H9 (cell line): Measurements from ENCODE around the gene DCANP1. TPM values are rescaled to one million over a fixed set of nuclear protein-coding genes. Genes with fewer than 3 reads are reported as not detected.

Experiments used
- DNase-seq: peaks from one replicate; pipeline ENCODE4 v3.0.0-alpha.2; 2017
- H2AFZ ChIP-seq: one replicate; pipeline ENCODE4 v1.6.1; 2013; ENCODE audit warnings: mild to moderate bottlenecking, low read length, control low read depth, moderate library complexity
- H2AK5ac ChIP-seq: 2 replicates; pipeline ENCODE4 v1.6.1; 2013; ENCODE audit warnings: low read length, control low read depth, mixed read lengths; ENCODE audit not compliant: insufficient read length
- H2BK120ac ChIP-seq: one replicate; pipeline ENCODE4 v1.6.1; 2013; ENCODE audit warnings: low read depth, mild to moderate bottlenecking, low read length, control low read depth, inconsistent platforms; ENCODE audit not compliant: poor library complexity, severe bottlenecking
- H2BK12ac ChIP-seq: 2 replicates; pipeline ENCODE4 v1.6.1; 2013; ENCODE audit warnings: low read length, control low read depth, mixed read lengths, low read depth; ENCODE audit not compliant: insufficient read length
- H2BK15ac ChIP-seq: 2 replicates; pipeline ENCODE4 v1.6.1; 2013; ENCODE audit warnings: low read depth, low read length, control low read depth
- H2BK20ac ChIP-seq: one replicate; pipeline ENCODE4 v1.6.1; 2013; ENCODE audit warnings: low read depth, mild to moderate bottlenecking, low read length, control low read depth, inconsistent platforms; ENCODE audit not compliant: poor library complexity, severe bottlenecking
- H2BK5ac ChIP-seq: 2 replicates; pipeline ENCODE4 v1.6.1; 2013; ENCODE audit warnings: low read length, control low read depth, mixed read lengths; ENCODE audit not compliant: insufficient read length
- H3K14ac ChIP-seq: 2 replicates; pipeline ENCODE4 v1.6.1; 2013; ENCODE audit warnings: low read length, control low read depth; ENCODE audit not compliant: insufficient read depth
- H3K18ac ChIP-seq: 2 replicates; pipeline ENCODE4 v1.6.1; 2013; ENCODE audit warnings: low read depth, mild to moderate bottlenecking, mixed read lengths, low read length, control low read depth; ENCODE audit not compliant: insufficient read length
- H3K23ac ChIP-seq: 2 replicates; pipeline ENCODE4 v1.6.1; 2013; ENCODE audit warnings: low read length, control low read depth, mixed read lengths, low read depth; ENCODE audit not compliant: insufficient read length
- H3K23me2 ChIP-seq: 2 replicates; pipeline ENCODE4 v1.6.1; 2013; ENCODE audit warnings: low read depth, mild to moderate bottlenecking, mixed read lengths, low read length, control low read depth; ENCODE audit not compliant: insufficient read length, poor library complexity, severe bottlenecking
- H3K27ac ChIP-seq: 2 replicates; pipeline ENCODE4 v1.5.1; 2013; ENCODE audit warnings: low read length, control low read depth, mixed read lengths, low read depth; ENCODE audit not compliant: insufficient read length
- H3K27me3 ChIP-seq: 2 replicates; pipeline ENCODE4 v1.6.1; 2013; ENCODE audit warnings: low read length, control low read depth, inconsistent platforms; ENCODE audit not compliant: insufficient read depth
- H3K4ac ChIP-seq: 2 replicates; pipeline ENCODE4 v1.6.1; 2013; ENCODE audit warnings: low read depth, mild to moderate bottlenecking, control low read depth, inconsistent platforms, low read length, moderate library complexity
- H3K4me1 ChIP-seq: 2 replicates; pipeline ENCODE4 v1.6.1; 2013; ENCODE audit warnings: low read length, control low read depth, inconsistent platforms; ENCODE audit not compliant: insufficient read depth
- H3K4me2 ChIP-seq: 2 replicates; pipeline ENCODE4 v1.6.1; 2013; ENCODE audit warnings: low read length, control low read depth, mixed read lengths; ENCODE audit not compliant: insufficient read length, insufficient read depth
- H3K56ac ChIP-seq: 2 replicates; pipeline ENCODE4 v1.6.1; 2013; ENCODE audit warnings: low read depth, mild to moderate bottlenecking, mixed read lengths, low read length, control low read depth; ENCODE audit not compliant: insufficient read length
- H3K79me1 ChIP-seq: 2 replicates; pipeline ENCODE4 v1.6.1; 2013; ENCODE audit warnings: low read depth, mild to moderate bottlenecking, moderate library complexity, low read length, control low read depth, inconsistent platforms; ENCODE audit not compliant: insufficient read depth, poor library complexity, severe bottlenecking
- H3K79me2 ChIP-seq: 2 replicates; pipeline ENCODE4 v1.6.1; 2013; ENCODE audit warnings: low read length, control low read depth, inconsistent platforms; ENCODE audit not compliant: insufficient read depth
- H3K9ac ChIP-seq: 2 replicates; pipeline ENCODE4 v1.6.1; 2013; ENCODE audit warnings: low read length, control low read depth, mixed read lengths; ENCODE audit not compliant: insufficient read length; ENCODE audit errors: extremely low read depth
- H3K9me3 ChIP-seq: one replicate; pipeline ENCODE4 v1.6.1; 2013; ENCODE audit warnings: low read depth, low read length, inconsistent platforms; ENCODE audit not compliant: control insufficient read depth
- H3T11ph ChIP-seq: one replicate; pipeline ENCODE4 v1.6.1; 2013; ENCODE audit warnings: mild to moderate bottlenecking, low read length, control low read depth, inconsistent platforms
- H4K20me1 ChIP-seq: one replicate; pipeline ENCODE4 v1.6.1; 2013; ENCODE audit not compliant: control insufficient read depth, insufficient read length, insufficient read depth
- H4K5ac ChIP-seq: 2 replicates; pipeline ENCODE4 v1.6.1; 2013; ENCODE audit warnings: low read depth, mild to moderate bottlenecking, mixed read lengths, low read length, control low read depth; ENCODE audit not compliant: insufficient read length
- H4K8ac ChIP-seq: replicated peaks from 2 replicates; pipeline ENCODE4 v1.6.1; 2013; ENCODE audit warnings: low read length, control low read depth, mixed read lengths, low read depth; ENCODE audit not compliant: insufficient read length
- H4K91ac ChIP-seq: 2 replicates; pipeline ENCODE4 v1.6.1; 2013; ENCODE audit warnings: low read depth, mild to moderate bottlenecking, moderate library complexity, mixed read lengths, low read length, control low read depth; ENCODE audit not compliant: insufficient read length
- H3K27ac Mint-ChIP-seq, 3 experiments: 2 replicates in 2 of 3; 3 replicates in 1 of 3; pipeline ENCODE4 v1.8.0; 2020 to 2021; ENCODE audit warnings: mixed read lengths in 3 of 3, mild to moderate bottlenecking in 1 of 3, moderate library complexity in 1 of 3
- H3K27me3 Mint-ChIP-seq: 2 replicates; pipeline ENCODE4 v1.8.0; 2021; ENCODE audit warnings: low read depth, mild to moderate bottlenecking, moderate library complexity, mixed read lengths
- H3K36me3 Mint-ChIP-seq, 3 experiments: 2 replicates in 2 of 3; 3 replicates in 1 of 3; pipeline ENCODE4 v1.8.0; 2020 to 2021; ENCODE audit warnings: low read depth in 3 of 3, mixed read lengths in 3 of 3; ENCODE audit not compliant: insufficient read depth in 1 of 3
- H3K4me1 Mint-ChIP-seq, 2 experiments: 2 replicates each; pipeline ENCODE4 v1.8.0; 2020; ENCODE audit warnings: mixed read lengths in 2 of 2
- H3K4me3 Mint-ChIP-seq, 2 experiments: 2 replicates in 1 of 2; 3 replicates in 1 of 2; pipeline ENCODE4 v1.8.0; 2020 to 2021; ENCODE audit warnings: mild to moderate bottlenecking in 2 of 2, mixed read lengths in 2 of 2, moderate library complexity in 1 of 2
- H3K9me3 Mint-ChIP-seq, 2 experiments: 2 replicates in 1 of 2; 3 replicates in 1 of 2; pipeline ENCODE4 v1.8.0; 2020; ENCODE audit warnings: mild to moderate bottlenecking in 2 of 2, mixed read lengths in 2 of 2, moderate library complexity in 1 of 2
- WGBS: extraction: QIAGEN DNeasy Blood & Tissue Kit; methylation state at CpG from one replicate; pipeline ENCODE4 v1.1.7; 2013; ENCODE audit warnings: missing lambda C conversion rate, low lambda C conversion rate, mixed read lengths; ENCODE audit not compliant: insufficient read length; ENCODE audit errors: extremely low coverage; 5-methylcytosine and 5-hydroxymethylcytosine counted together
- total RNA-seq: library from RNA; stranded (reverse); gene quantifications from 2 replicates; pipeline ENCODE4 v1.2.1, GENCODE V29; 2021
- TF ChIP-seq, protein P1 (sequence below): fragments of 200-600 bp; sonication (generic); conservative IDR thresholded peaks from 3 replicates; pipeline ENCODE4 v1.8.0; 2021; ENCODE audit warnings: antibody characterized with exemption, mild to moderate bottlenecking

Gene DCANP1
- total RNA-seq, 1 experiment from 2014 or later, result not detected

- Histone ChIP-seq H3K27ac (no peak overlapping the region), H3K18ac (no peak overlapping the region), H3K9ac (no peak overlapping the region), H2BK15ac (no peak overlapping the region), H3K56ac (no peak overlapping the region), H2AFZ (no peak overlapping the region), H2BK20ac (no peak overlapping the region), H3K79me2 (no peaks in the 10 kb centered on the region), H4K8ac (no peak overlapping the region), H3K4ac (no peak overlapping the region), H3K14ac (no peak overlapping the region), H4K5ac (no peak overlapping the region), H2AK5ac (no peak overlapping the region), H3K9me3 (no peaks in the 10 kb centered on the region), H3K23ac (no peak overlapping the region), H2BK5ac (no peak overlapping the region), H3K23me2 (peaks cover 5% of the 10 kb centered on the region), H4K20me1 (no peaks in the 10 kb centered on the region), H3K4me2 (no peak overlapping the region), H3K79me1 (no peaks in the 10 kb centered on the region), H3K4me1 (no peaks in the 10 kb centered on the region), H4K91ac (no peak overlapping the region), H3K27me3 (peaks cover 42% of the 10 kb centered on the region), H3T11ph (no peak overlapping the region), H2BK120ac (no peak overlapping the region), H2BK12ac (no peak overlapping the region)
- Mint-ChIP-seq H3K36me3 (no peaks in the 10 kb centered on the region; a peak in 1 of 7 replicates), H3K4me1 (peaks cover 15 to 17% of the 10 kb centered on the region in 2 experiments), H3K9me3 (peaks cover 0 to 2% of the 10 kb centered on the region in 2 experiments; a peak in 1 of 5 replicates), H3K4me3 (no peak overlapping the region), H3K27ac (no peak overlapping the region), H3K27me3 (peaks cover 99% of the 10 kb centered on the region)
- TF ChIP-seq, protein P1, sequence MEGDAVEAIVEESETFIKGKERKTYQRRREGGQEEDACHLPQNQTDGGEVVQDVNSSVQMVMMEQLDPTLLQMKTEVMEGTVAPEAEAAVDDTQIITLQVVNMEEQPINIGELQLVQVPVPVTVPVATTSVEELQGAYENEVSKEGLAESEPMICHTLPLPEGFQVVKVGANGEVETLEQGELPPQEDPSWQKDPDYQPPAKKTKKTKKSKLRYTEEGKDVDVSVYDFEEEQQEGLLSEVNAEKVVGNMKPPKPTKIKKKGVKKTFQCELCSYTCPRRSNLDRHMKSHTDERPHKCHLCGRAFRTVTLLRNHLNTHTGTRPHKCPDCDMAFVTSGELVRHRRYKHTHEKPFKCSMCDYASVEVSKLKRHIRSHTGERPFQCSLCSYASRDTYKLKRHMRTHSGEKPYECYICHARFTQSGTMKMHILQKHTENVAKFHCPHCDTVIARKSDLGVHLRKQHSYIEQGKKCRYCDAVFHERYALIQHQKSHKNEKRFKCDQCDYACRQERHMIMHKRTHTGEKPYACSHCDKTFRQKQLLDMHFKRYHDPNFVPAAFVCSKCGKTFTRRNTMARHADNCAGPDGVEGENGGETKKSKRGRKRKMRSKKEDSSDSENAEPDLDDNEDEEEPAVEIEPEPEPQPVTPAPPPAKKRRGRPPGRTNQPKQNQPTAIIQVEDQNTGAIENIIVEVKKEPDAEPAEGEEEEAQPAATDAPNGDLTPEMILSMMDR, result no peak
- WGBS, result no CpG with 5 or more reads among the region's 5 CpGs
- no peak for DNase-seq
These were observed 22.8 kb upstream of the DCANP1 start for GRCh38 chr5:135469911-135470310.
